ENCODE data around the gene KISS1.

Gene KISS1

DNA sequence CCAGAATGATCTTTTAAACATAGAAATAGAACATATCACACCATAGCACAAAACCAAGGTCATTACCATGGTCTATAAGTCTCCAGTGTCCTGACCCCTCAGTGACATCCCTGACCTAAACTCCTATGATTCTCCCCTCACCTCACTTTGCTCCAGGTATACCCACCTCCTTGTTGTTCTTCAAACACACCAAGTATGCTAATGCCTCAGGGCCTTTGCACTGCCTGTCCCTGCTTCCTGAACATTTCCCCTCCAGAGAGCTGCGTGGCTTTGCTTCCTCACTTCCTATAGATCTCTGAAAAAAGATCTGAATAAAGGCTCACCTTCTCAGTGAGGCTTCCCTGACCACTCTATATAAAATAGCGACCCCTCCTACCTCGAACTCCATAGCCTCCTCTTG lies 16.4 kb upstream of the KISS1 start:
- no peaks in the 10 kb centered on the region for H3K9me3 ChIP-seq (ENCODE audit: control insufficient read depth, low read length)
- no peak overlapping the region for H3K27ac ChIP-seq
- no peak overlapping the region for H3K4me3 ChIP-seq (ENCODE audit: low read depth, low read length)
- H3K4me1 ChIP-seq: no peaks in the 10 kb centered on the region
- H3K27me3 ChIP-seq (ENCODE audit: control insufficient read depth, insufficient read depth, low read length): no peaks in the 10 kb centered on the region
- no peaks in the 10 kb centered on the region for H3K36me3 ChIP-seq (ENCODE audit: control insufficient read depth, insufficient read depth, low read length)
- H3K9ac ChIP-seq: no peak overlapping the region
- TF ChIP-seq, protein P1, sequence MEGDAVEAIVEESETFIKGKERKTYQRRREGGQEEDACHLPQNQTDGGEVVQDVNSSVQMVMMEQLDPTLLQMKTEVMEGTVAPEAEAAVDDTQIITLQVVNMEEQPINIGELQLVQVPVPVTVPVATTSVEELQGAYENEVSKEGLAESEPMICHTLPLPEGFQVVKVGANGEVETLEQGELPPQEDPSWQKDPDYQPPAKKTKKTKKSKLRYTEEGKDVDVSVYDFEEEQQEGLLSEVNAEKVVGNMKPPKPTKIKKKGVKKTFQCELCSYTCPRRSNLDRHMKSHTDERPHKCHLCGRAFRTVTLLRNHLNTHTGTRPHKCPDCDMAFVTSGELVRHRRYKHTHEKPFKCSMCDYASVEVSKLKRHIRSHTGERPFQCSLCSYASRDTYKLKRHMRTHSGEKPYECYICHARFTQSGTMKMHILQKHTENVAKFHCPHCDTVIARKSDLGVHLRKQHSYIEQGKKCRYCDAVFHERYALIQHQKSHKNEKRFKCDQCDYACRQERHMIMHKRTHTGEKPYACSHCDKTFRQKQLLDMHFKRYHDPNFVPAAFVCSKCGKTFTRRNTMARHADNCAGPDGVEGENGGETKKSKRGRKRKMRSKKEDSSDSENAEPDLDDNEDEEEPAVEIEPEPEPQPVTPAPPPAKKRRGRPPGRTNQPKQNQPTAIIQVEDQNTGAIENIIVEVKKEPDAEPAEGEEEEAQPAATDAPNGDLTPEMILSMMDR (IDR thresholded peaks at IDR 0.05): no peak
- no peak overlapping the region for H3K4me2 ChIP-seq (ENCODE audit: low read length)
- no peak overlapping the region for H2AFZ ChIP-seq
- no peaks in the 10 kb centered on the region for H3K79me2 ChIP-seq

DNA sequence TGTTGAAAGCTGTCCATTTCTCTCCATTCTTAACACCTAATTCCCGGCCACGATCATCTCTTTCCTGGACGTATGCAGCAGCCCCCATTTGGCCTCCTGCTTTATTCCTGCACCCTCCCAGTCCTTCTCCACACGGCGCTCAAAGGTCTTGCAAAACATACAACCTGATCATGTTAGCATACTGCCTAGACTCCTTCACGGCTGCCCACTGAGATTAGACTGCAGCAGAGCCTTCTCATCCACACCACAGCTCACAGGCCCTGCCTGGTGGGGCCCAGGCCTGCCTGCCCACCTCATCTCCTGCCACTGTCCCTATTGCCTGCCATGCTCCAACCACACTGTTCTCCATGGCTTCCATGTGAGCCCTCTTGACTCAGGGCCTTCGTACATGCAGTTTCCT lies 14.8 kb upstream of the KISS1 start:
- no peaks in the 10 kb centered on the region for H3K9me3 ChIP-seq (ENCODE audit: control insufficient read depth, low read length)
- TF ChIP-seq, protein P1 (IDR thresholded peaks at IDR 0.05): no peak
- H3K79me2 ChIP-seq: no peaks in the 10 kb centered on the region
- H3K27ac ChIP-seq: no peak overlapping the region
- H3K4me2 ChIP-seq (ENCODE audit: low read length): no peak overlapping the region
- H3K4me3 ChIP-seq (ENCODE audit: low read depth, low read length): no peak overlapping the region
- no peaks in the 10 kb centered on the region for H3K27me3 ChIP-seq (ENCODE audit: control insufficient read depth, insufficient read depth, low read length)
- no peak overlapping the region for H3K9ac ChIP-seq
- H3K4me1 ChIP-seq: peaks cover 11% of the 10 kb centered on the region
- H3K36me3 ChIP-seq (ENCODE audit: control insufficient read depth, insufficient read depth, low read length): no peaks in the 10 kb centered on the region
- no peak overlapping the region for H2AFZ ChIP-seq

DNA sequence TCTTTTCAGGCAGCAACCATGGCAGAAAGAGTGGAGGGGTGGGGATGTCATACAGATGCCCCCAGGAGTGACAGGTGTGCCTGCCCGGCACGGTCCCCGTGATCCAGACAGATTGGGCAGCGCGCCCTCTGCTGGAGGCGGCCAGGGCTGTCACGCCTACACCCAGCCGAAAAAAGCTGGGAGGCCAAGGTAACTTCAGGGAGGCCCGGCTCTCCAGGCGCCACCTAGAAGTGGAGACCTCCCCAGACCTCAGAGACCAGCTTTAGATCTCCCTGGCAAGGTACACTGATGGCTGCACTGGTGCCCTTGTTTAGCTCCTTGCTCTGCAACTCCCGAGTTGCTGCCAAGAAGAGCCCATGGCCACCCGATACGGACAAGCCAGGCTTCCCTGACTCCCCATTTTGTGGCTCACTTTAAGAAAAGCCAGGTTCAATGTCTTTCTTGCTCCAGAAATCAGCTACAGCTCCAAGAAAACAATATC lies 10.9 kb upstream of the KISS1 start:
- no peaks in the 10 kb centered on the region for H3K79me2 ChIP-seq
- H3K4me1 ChIP-seq: peaks cover 14% of the 10 kb centered on the region
- no peak overlapping the region for H3K9ac ChIP-seq
- H3K27me3 ChIP-seq (ENCODE audit: control insufficient read depth, insufficient read depth, low read length): no peaks in the 10 kb centered on the region
- peak overlapping the region; percentile 70 for H2AFZ ChIP-seq
- H3K9me3 ChIP-seq (ENCODE audit: control insufficient read depth, low read length): no peaks in the 10 kb centered on the region
- H3K4me2 ChIP-seq (ENCODE audit: low read length): peak overlapping the region; percentile 33
- H3K4me3 ChIP-seq (ENCODE audit: low read depth, low read length): no peak overlapping the region
- peak overlapping the region; percentile 83 for H3K27ac ChIP-seq
- TF ChIP-seq, protein P1 (IDR thresholded peaks at IDR 0.05): peak; percentile 72
- no peaks in the 10 kb centered on the region for H3K36me3 ChIP-seq (ENCODE audit: control insufficient read depth, insufficient read depth, low read length)

DNA sequence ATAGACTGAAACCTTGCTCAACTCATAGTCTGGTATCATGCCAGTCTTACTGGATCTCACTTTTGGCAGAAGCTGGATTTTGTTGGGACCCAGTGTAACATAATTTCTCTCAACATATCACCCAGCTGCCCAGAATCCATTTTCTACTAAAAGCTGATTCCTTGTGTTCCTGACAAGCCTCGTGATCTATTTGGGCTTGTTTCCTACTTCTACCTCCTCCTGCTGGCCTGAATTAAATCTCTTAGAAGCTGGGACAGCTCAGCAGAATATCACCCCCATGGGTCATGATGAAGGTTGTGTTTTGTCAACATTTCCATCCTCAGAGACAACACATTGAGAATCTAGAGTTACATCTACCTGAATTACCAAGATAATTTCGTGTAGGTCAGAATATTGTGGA lies 9.8 kb upstream of the KISS1 start:
- Histone ChIP-seq H3K79me2 (no peaks in the 10 kb centered on the region), H3K36me3 (ENCODE audit: control insufficient read depth, insufficient read depth, low read length) (no peaks in the 10 kb centered on the region), H3K4me3 (ENCODE audit: low read depth, low read length) (no peak overlapping the region), H3K27ac (peak overlapping the region; percentile 83), H3K9ac (no peak overlapping the region), H3K27me3 (ENCODE audit: control insufficient read depth, insufficient read depth, low read length) (no peaks in the 10 kb centered on the region), H2AFZ (peak overlapping the region; percentile 70), H3K4me2 (ENCODE audit: low read length) (peak overlapping the region; percentile 8), H3K9me3 (ENCODE audit: control insufficient read depth, low read length) (no peaks in the 10 kb centered on the region), H3K4me1 (peaks cover 14% of the 10 kb centered on the region)
- TF ChIP-seq, protein P1 (IDR thresholded peaks at IDR 0.05): peak; percentile 35

DNA sequence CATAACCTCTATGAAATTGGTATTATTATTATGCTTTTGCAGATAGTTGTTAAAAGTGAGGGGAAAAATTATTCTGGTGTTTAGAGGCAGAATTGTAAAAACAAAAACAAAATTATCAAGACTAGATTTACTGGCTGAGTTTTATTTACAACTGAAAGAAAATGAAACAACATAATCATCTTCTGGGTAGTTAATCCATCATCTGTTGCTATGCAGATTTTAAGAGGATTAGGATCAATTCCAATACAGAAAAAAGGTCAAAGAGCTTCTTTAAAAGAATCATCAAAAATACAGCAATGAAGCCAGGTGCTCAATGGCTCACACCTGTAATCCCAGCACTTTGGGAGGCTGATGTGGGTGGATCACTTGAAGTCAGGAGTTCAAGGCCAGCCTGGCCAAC lies 9.2 kb upstream of the KISS1 start:
- H3K27ac ChIP-seq: peak overlapping the region; percentile 83

More for the DNA sequence above, 9.2 kb upstream of the KISS1 start:
- Histone ChIP-seq H3K79me2 (no peaks in the 10 kb centered on the region), H3K9ac (no peak overlapping the region), H3K4me2 (ENCODE audit: low read length) (no peak overlapping the region), H3K27me3 (ENCODE audit: control insufficient read depth, insufficient read depth, low read length) (no peaks in the 10 kb centered on the region), H3K9me3 (ENCODE audit: control insufficient read depth, low read length) (no peaks in the 10 kb centered on the region), H3K36me3 (ENCODE audit: control insufficient read depth, insufficient read depth, low read length) (no peaks in the 10 kb centered on the region), H3K4me3 (ENCODE audit: low read depth, low read length) (no peak overlapping the region), H3K4me1 (peaks cover 14% of the 10 kb centered on the region), H2AFZ (peak overlapping the region; percentile 70)
- TF ChIP-seq, protein P1 (IDR thresholded peaks at IDR 0.05): no peak

Measured in parathyroid adenoma (tissue), 2 donors.